Measurements from ENCODE around the gene TBC1D8. TPM values are rescaled to one million over a fixed set of nuclear protein-coding genes. Genes with fewer than 3 reads are reported as not detected.
"Not testable (repeated sequence)": the region's sequence is repeated elsewhere in the genome, so short reads cannot be mapped to it uniquely, and the experiment has no call there.

The TBC1D8 gene
- total RNA-seq, 1 donor from 2014 or later: 20.1 TPM

GRCh38 chr2:101167532-101167931, 16.4 kb upstream of the TBC1D8 start:
- intact Hi-C loops (cut with DNase I): not testable (repeated sequence)

GRCh38 chr2:101164021-101164420, 12.8 kb upstream of the TBC1D8 start:
- ATAC-seq (no peak), DNase-seq (ENCODE audit: low spot score) (no peak)
- intact Hi-C loops (cut with DNase I): no loop called here

More at GRCh38 chr2:101167532-101167931, 16.4 kb upstream of the TBC1D8 start:
- not testable (repeated sequence) for DNase-seq (ENCODE audit: low spot score); ATAC-seq

- intact Hi-C loops (cut with DNase I): no loop called here
- no peak for ATAC-seq
- no peak for DNase-seq (ENCODE audit: low spot score)
Observed at GRCh38 chr2:101162561-101163330, 11.6 kb upstream of the TBC1D8 start.

GRCh38 chr2:101161658-101162057, 10.5 kb upstream of the TBC1D8 start:
- intact Hi-C loops (cut with DNase I): no loop called here
- ATAC-seq (no peak), DNase-seq (ENCODE audit: low spot score) (no peak)

GRCh38 chr2:101160454-101160853, 9.3 kb upstream of the TBC1D8 start:
- intact Hi-C loops (cut with DNase I): no loop called here
- no peak for ATAC-seq
- DNase-seq (ENCODE audit: low spot score): no peak

GRCh38 chr2:101159526-101159925, 8.3 kb upstream of the TBC1D8 start:
- DNase-seq (ENCODE audit: low spot score) (no peak), ATAC-seq (no peak)
- intact Hi-C loops (cut with DNase I): no loop called here

GRCh38 chr2:101157272-101157671, 6.1 kb upstream of the TBC1D8 start:
- ATAC-seq (no peak), DNase-seq (ENCODE audit: low spot score) (no peak)
- intact Hi-C loops (cut with DNase I): no loop called here

- DNase-seq (ENCODE audit: low spot score) (no peak), ATAC-seq (no peak)
- intact Hi-C loops (cut with DNase I): no loop called here
Observed at GRCh38 chr2:101153787-101154186, 2.6 kb upstream of the TBC1D8 start.

- ATAC-seq (no peak), DNase-seq (ENCODE audit: low spot score) (no peak)
- intact Hi-C loops (cut with DNase I): no loop called here
Observed at GRCh38 chr2:101153077-101153707, 2.0 kb upstream of the TBC1D8 start.

GRCh38 chr2:101152272-101153076, 1.3 kb upstream of the TBC1D8 start:
- DNase-seq (ENCODE audit: low spot score) (peak; percentile 64), ATAC-seq (peak; percentile 85)
- intact Hi-C loops (cut with DNase I): no loop called here

- ATAC-seq (peak; percentile 50), DNase-seq (ENCODE audit: low spot score) (peak; percentile 65)
- intact Hi-C loops (cut with DNase I): no loop called here
Observed at GRCh38 chr2:101151859-101152271, 683 bp upstream of the TBC1D8 start.

GRCh38 chr2:101150306-101151145, 656 bp downstream of the TBC1D8 start:
- intact Hi-C loops (cut with DNase I): no loop called here
- DNase-seq (ENCODE audit: low spot score): peak; percentile 66
- ATAC-seq: peak; percentile 13

GRCh38 chr2:101149241-101150192, 1.7 kb downstream of the TBC1D8 start:
- intact Hi-C loops (cut with DNase I): no loop called here
- ATAC-seq (no peak), DNase-seq (ENCODE audit: low spot score) (no peak)

- ATAC-seq: no peak
- intact Hi-C loops (cut with DNase I): no loop called here
- DNase-seq (ENCODE audit: low spot score): no peak
Observed at GRCh38 chr2:101148777-101149176, 2.4 kb downstream of the TBC1D8 start.

- ATAC-seq: no peak
Observed at GRCh38 chr2:101147971-101148370, 3.2 kb downstream of the TBC1D8 start.

GRCh38 chr2:101147062-101147461, 4.1 kb downstream of the TBC1D8 start:
- intact Hi-C loops (cut with DNase I): no loop called here
- ATAC-seq (no peak), DNase-seq (ENCODE audit: low spot score) (no peak)

More at GRCh38 chr2:101147971-101148370, 3.2 kb downstream of the TBC1D8 start:
- intact Hi-C loops (cut with DNase I): no loop called here
- no peak for DNase-seq (ENCODE audit: low spot score)

GRCh38 chr2:101146535-101146934, 4.6 kb downstream of the TBC1D8 start:
- ATAC-seq: no peak
- no peak for DNase-seq (ENCODE audit: low spot score)
- intact Hi-C loops (cut with DNase I): no loop called here

GRCh38 chr2:101145406-101145805, 5.8 kb downstream of the TBC1D8 start:
- DNase-seq (ENCODE audit: low spot score): no peak
- intact Hi-C loops (cut with DNase I): no loop called here
- no peak for ATAC-seq
